ENCODE data around the gene MLKL.

The MLKL gene

GRCh38 chr16:74700438-74701225 is at the start of gene MLKL:
Gene MLKL, minus strand, starts transcription at chr16:74700862. Its CDS starts 5,105 bp downstream, at chr16:74695757.
- Mint-ChIP-seq H3K36me3 (ENCODE audit: low read depth) (peaks cover 35% of the 10 kb centered on the region), H3K9me3 (no peaks in the 10 kb centered on the region), H3K4me3 (peak within 1 kb of the TSS; percentile 90), H3K27me3 (no peaks in the 10 kb centered on the region), H3K4me1 (ENCODE audit: low read depth) (peaks cover 62% of the 10 kb centered on the region), H3K27ac (peak within 1 kb of the TSS; percentile 98)
- peak; percentile 79 for DNase-seq

DNA sequence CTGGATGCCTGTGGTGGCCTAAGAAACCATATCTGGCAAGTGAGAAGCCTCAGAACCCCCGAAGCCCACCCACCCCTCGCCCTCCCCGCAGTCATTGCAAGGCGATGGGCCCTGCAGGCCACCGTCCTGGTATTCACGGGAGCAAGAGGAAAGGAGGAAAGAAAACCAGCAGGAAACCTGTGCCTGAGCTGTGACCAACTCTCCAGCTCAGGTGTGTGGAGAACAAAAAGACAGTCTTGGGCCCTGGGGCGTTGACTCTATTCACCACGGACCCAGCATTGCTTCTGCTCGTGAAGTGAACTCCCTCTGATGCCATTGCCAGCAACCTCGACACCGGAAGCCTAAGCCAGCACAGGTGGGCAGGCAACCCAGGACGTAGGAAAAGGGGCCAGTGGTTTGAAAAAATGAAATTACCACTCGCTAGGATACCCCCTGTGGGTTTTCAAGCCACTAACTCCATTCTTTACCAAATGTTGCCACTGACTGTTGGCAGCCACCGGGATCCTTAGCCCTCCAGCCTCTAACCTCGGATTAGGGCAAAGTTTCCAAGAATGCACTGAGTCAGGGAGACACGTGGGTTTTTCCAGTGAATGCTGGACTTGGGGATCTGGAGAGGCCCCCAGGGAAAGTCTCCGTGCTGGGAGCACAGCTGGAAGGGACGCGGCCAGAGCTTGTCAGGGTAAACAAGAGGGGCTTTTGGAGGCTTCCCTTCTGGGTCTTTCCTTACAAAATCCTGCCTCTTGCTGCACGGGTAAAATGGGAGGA is 48.8 kb upstream of the MLKL start:
- Mint-ChIP-seq H3K4me3 (no peak overlapping the region), H3K4me1 (ENCODE audit: low read depth) (no peaks in the 10 kb centered on the region), H3K27me3 (peaks cover 5% of the 10 kb centered on the region), H3K9me3 (no peaks in the 10 kb centered on the region), H3K27ac (no peak overlapping the region), H3K36me3 (ENCODE audit: low read depth) (no peaks in the 10 kb centered on the region)
- DNase-seq, result no peak

- no peak for DNase-seq
- H3K9me3 Mint-ChIP-seq, result no peaks in the 10 kb centered on the region
- no peaks in the 10 kb centered on the region for H3K4me1 Mint-ChIP-seq (ENCODE audit: low read depth)
- H3K27ac Mint-ChIP-seq, result no peak overlapping the region
- no peak overlapping the region for H3K4me3 Mint-ChIP-seq
- peaks cover 5% of the 10 kb centered on the region for H3K27me3 Mint-ChIP-seq
- no peaks in the 10 kb centered on the region for H3K36me3 Mint-ChIP-seq (ENCODE audit: low read depth)
Observed at GRCh38 chr16:74748616-74749026, 48.0 kb upstream of the MLKL start.

DNA sequence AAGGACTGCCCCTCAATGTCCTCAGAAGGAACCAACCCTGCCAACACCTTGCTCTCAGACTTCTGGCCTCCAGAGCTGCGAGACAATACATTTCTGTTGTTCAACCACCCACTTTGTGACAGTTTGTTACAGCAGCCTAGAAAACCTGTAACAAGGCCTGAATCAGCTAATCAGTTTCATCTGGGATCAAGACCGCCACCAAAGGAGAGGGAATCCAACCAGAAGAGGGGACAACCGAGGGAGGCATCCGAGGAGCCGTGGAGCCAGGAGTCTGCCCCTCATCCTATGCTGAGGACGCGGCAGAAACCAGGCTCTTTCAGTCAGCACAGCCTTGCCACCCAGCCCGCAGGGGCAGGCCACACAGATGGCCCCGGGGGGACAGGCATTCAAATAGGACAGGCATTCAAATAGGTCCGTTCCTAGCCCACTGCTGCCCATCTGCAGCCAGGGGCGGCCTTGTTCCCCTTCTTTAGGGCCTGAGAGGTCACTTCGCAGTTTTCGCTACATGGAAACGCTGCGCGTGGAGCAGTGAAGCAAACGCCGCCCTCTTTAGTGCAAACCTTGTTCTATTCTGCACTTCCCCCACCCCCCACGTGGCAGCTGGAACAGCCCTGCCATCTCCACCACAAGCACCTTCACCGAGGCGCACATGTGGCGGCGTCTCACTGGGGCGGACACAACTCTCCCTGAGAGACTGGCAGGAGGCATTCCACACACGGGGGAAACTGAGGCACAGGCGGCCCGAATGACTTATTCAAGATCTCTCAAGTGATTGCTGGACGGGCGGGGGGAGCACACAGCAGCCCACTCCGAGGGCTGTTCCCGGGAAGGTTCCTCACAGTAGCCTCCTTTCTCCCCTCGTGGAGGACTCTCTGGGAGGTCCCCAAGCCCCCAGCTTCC is 47.3 kb upstream of the MLKL start:
- Mint-ChIP-seq H3K27me3 (peaks cover 5% of the 10 kb centered on the region), H3K9me3 (no peaks in the 10 kb centered on the region), H3K27ac (no peak overlapping the region), H3K4me3 (no peak overlapping the region), H3K36me3 (ENCODE audit: low read depth) (no peaks in the 10 kb centered on the region), H3K4me1 (ENCODE audit: low read depth) (no peaks in the 10 kb centered on the region)
- DNase-seq, result no peak

GRCh38 chr16:74745926-74746325 is 45.3 kb upstream of the MLKL start:
- no peaks in the 10 kb centered on the region for H3K36me3 Mint-ChIP-seq (ENCODE audit: low read depth)
- H3K9me3 Mint-ChIP-seq, result no peaks in the 10 kb centered on the region
- H3K4me1 Mint-ChIP-seq (ENCODE audit: low read depth), result no peaks in the 10 kb centered on the region
- DNase-seq, result no peak
- no peaks in the 10 kb centered on the region for H3K27me3 Mint-ChIP-seq
- H3K27ac Mint-ChIP-seq, result no peak overlapping the region
- H3K4me3 Mint-ChIP-seq, result no peak overlapping the region

DNA sequence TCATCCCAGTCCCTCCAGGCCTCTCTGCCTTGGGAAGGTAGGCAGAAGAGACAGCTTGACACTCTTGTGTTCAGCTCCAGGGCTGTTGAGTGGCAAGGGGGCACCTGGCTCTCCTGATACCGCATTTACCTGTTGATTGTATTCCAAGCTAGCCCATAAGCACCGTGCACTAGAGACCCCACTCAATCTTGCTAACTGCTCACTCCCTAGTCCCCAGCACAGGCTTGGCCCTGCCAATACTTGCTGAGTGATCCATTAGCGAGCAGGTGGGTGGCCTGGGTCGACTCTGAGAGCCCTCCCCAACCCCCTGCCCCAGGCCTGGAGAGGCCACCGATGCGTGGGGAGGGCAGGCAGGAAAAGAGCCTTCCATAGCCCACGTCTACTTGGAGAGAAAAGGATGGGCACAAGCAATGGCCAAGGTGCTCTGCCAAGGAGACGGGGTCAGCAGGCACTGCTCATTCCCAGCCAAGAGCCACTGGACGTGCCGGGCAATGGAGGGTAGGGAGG is 44.5 kb upstream of the MLKL start:
- H3K4me3 Mint-ChIP-seq, result no peak overlapping the region
- no peak for DNase-seq
- H3K36me3 Mint-ChIP-seq (ENCODE audit: low read depth), result no peaks in the 10 kb centered on the region
- H3K9me3 Mint-ChIP-seq, result no peaks in the 10 kb centered on the region
- no peaks in the 10 kb centered on the region for H3K27me3 Mint-ChIP-seq
- H3K4me1 Mint-ChIP-seq (ENCODE audit: low read depth), result no peaks in the 10 kb centered on the region
- no peak overlapping the region for H3K27ac Mint-ChIP-seq

DNA sequence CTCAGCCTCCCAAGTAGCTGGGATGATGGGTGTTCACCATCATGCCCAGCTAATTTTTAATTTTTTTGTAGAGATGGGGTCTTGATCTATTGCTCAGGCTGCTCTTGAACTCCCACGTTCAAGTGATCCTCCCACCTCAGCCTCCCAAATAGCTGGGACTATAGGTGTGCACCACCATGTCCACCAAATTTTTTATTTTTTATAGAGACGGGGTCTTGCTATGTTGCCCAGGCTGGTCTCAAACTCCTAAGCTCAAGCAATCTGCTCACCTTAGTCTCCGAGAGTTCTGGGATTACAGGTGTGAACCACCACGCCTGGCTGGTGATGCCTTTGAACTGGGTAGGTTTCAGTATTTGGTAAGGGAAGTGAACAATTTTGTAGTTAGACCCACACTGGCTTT is 43.9 kb upstream of the MLKL start:
- Mint-ChIP-seq H3K4me3 (no peak overlapping the region), H3K27me3 (no peaks in the 10 kb centered on the region), H3K36me3 (ENCODE audit: low read depth) (no peaks in the 10 kb centered on the region), H3K9me3 (no peaks in the 10 kb centered on the region), H3K4me1 (ENCODE audit: low read depth) (no peaks in the 10 kb centered on the region), H3K27ac (no peak overlapping the region)
- DNase-seq, result no peak

DNA sequence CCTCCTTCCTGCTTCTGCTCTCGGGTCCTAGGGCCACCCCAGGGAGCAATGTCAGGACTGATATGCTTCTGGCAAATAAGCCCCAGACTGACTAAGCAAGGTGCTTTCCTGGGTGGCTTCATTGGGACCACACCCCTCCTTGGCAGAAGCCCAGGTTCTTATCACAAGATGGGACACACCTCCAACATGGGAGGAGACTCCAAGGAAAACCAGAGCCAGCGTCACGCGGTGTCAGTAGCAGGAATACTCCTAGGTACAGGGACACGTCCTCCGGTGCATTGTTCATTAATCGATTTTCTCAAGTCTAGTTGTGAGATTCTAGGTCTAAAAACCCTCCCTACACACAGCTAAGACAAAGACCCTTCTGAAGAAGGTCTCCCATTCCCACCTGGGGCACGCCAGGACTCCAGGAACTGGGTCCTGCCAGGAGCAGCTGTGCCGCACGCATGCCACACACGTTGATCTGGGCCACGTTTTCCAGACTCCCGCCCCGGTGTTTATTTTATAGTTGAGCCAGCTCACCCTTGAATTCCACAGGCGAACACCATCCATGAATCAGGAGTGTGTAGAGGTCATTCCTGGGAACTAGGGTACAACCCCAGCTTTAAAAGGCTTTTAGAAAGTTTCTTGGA is 43.1 kb upstream of the MLKL start:
- H3K4me1 Mint-ChIP-seq (ENCODE audit: low read depth), result no peaks in the 10 kb centered on the region
- no peak overlapping the region for H3K27ac Mint-ChIP-seq
- no peak for DNase-seq
- no peak overlapping the region for H3K4me3 Mint-ChIP-seq
- no peaks in the 10 kb centered on the region for H3K27me3 Mint-ChIP-seq
- no peaks in the 10 kb centered on the region for H3K36me3 Mint-ChIP-seq (ENCODE audit: low read depth)
- H3K9me3 Mint-ChIP-seq, result no peaks in the 10 kb centered on the region

GRCh38 chr16:74743045-74743667 is 42.5 kb upstream of the MLKL start:
- no peak for DNase-seq
- Mint-ChIP-seq H3K27me3 (no peaks in the 10 kb centered on the region), H3K9me3 (no peaks in the 10 kb centered on the region), H3K27ac (no peak overlapping the region), H3K36me3 (ENCODE audit: low read depth) (no peaks in the 10 kb centered on the region), H3K4me1 (ENCODE audit: low read depth) (no peaks in the 10 kb centered on the region), H3K4me3 (no peak overlapping the region)

DNA sequence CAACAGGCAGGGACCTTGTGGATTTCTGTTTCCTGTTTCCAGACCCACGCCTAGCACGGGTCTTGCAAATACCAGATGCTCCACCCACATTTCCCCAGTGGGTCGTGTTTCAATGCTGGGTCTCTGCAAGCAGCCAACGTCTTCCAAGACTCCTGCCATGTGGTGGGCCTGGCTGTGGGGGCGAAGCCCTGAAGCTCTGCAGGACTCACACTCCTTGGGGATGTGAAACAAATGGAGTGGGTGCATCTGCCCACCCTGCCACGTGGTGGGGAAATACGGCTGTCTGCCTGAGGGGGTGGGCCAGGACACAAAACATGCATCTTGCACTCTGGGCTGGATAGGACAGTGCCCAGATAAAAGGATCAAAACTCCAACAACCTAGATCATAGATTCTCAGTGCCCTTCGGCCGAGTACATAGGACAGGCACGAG is 41.4 kb upstream of the MLKL start:
- H3K36me3 Mint-ChIP-seq (ENCODE audit: low read depth), result no peaks in the 10 kb centered on the region
- no peaks in the 10 kb centered on the region for H3K4me1 Mint-ChIP-seq (ENCODE audit: low read depth)
- DNase-seq, result no peak
- H3K9me3 Mint-ChIP-seq, result no peaks in the 10 kb centered on the region
- H3K27ac Mint-ChIP-seq, result no peak overlapping the region
- H3K4me3 Mint-ChIP-seq, result no peak overlapping the region
- no peaks in the 10 kb centered on the region for H3K27me3 Mint-ChIP-seq

- DNase-seq, result no peak
- Mint-ChIP-seq H3K27ac (no peak overlapping the region), H3K4me3 (no peak overlapping the region), H3K27me3 (no peaks in the 10 kb centered on the region), H3K36me3 (ENCODE audit: low read depth) (no peaks in the 10 kb centered on the region), H3K4me1 (ENCODE audit: low read depth) (no peaks in the 10 kb centered on the region), H3K9me3 (no peaks in the 10 kb centered on the region)
Observed at GRCh38 chr16:74740795-74741304, 40.2 kb upstream of the MLKL start.

- H3K9me3 Mint-ChIP-seq, result no peaks in the 10 kb centered on the region
- no peaks in the 10 kb centered on the region for H3K27me3 Mint-ChIP-seq
- H3K4me1 Mint-ChIP-seq (ENCODE audit: low read depth), result no peaks in the 10 kb centered on the region
- no peak overlapping the region for H3K4me3 Mint-ChIP-seq
- no peak overlapping the region for H3K27ac Mint-ChIP-seq
- H3K36me3 Mint-ChIP-seq (ENCODE audit: low read depth), result no peaks in the 10 kb centered on the region
- DNase-seq, result no peak
Observed at GRCh38 chr16:74739275-74739674, 38.6 kb upstream of the MLKL start.

DNA sequence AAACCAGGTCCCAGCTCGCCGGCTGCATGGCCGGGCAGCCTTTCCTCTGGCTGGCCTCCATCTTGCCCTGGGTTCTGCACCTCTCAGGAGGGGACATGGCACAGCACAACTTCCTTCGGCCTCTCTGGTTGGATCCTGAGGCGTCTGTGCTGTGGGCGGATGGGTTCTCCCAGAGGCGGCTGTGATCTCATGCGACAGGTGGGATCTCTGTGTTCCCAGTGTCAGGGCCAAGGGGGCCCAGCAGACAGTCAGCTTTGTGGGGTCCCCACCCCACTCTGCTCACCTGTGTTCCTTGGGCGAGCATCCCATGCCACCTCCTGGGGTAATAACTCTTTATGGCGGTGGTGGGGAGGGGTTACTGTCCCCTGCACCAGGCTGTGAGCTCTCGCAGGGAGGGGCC is 38.2 kb upstream of the MLKL start:
- DNase-seq, result no peak
- H3K4me3 Mint-ChIP-seq, result no peak overlapping the region
- H3K9me3 Mint-ChIP-seq, result no peaks in the 10 kb centered on the region
- H3K27ac Mint-ChIP-seq, result no peak overlapping the region
- no peaks in the 10 kb centered on the region for H3K4me1 Mint-ChIP-seq (ENCODE audit: low read depth)
- H3K27me3 Mint-ChIP-seq, result no peaks in the 10 kb centered on the region
- no peaks in the 10 kb centered on the region for H3K36me3 Mint-ChIP-seq (ENCODE audit: low read depth)
